ENCODE results near the gene PKIB.

Gene PKIB

DNA sequence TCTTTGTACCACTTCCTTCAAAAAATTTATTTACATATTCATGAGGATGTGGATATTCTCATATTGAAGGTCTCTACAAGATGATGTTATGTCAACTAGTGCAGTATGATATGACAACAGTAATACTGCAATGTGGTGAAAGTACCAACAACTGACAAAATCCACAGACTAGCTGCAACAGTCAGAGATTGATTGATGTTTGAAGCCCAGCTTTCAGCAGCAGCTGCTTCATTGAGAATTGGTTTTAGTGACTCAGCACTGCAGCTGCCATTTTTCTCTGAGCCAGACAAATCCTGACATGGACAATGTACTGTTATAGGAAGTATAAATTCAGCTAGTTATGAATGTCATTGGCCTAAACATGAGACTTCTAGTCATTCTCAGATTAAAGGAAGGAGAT is 53.8 kb downstream of the PKIB start:
- in situ Hi-C loops (cut with MboI; ENCODE audit: low sequenced_read_pairs) = no loop called here

DNA sequence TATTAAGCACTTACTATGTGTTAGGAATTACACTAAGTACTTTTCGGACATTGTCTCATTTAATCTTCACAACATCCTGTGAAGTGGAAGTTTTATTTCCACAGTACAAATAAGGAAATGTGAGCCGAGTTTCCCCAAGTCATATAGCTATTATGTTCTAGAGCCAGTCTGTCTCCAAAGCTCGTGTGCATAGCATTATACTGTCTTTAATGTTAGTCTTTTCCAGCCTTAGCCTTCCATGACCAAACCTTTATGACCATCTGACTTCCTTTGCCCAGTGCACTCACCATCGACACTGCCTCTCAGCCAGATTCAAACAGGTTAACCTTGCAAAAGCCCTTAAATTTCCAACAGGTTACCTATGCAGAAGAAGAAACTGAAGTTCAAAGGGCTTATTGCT is 55.7 kb downstream of the PKIB start:
- in situ Hi-C loops (cut with MboI; ENCODE audit: low sequenced_read_pairs) = no loop called here

DNA sequence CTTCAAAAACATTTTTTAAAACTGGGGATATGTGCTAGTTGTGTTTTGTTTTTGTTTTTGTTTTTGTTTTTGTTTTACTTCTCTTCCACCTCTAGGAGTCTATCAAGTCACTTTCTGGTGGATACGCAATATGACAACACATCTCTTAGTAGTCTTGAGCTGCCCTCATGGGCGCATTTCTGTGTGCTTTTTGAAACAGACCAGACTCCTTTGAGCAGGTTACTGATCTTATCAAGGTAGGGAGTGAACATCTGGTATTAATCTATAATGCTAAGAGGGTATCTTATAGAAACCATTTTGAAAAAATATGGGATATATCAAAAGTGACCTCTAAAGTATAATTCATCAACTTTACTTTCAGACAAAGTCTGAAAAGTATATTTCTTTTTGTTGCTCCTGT is 56.2 kb downstream of the PKIB start:
- in situ Hi-C loops (cut with MboI; ENCODE audit: low sequenced_read_pairs) = no loop called here

DNA sequence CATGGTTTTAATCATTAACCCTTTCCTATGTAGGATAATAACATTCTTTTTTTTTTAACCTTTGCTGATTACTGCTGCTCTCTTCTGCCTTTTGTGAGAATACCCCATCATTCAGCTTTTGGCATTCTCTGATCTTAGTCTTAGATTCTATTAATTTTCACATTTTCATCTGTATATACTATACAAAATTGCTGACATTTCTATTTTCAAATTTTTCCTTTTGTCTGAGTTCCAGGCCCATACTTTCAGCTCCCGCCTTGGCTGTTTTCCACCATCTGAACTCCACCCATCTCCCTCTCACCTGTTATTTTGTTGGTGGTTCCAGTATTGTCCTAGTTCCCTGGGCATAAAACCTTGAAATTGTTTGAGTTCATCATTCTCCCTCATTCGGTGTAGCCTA is 59.2 kb downstream of the PKIB start:
- in situ Hi-C loops (cut with MboI; ENCODE audit: low sequenced_read_pairs) = no loop called here

DNA sequence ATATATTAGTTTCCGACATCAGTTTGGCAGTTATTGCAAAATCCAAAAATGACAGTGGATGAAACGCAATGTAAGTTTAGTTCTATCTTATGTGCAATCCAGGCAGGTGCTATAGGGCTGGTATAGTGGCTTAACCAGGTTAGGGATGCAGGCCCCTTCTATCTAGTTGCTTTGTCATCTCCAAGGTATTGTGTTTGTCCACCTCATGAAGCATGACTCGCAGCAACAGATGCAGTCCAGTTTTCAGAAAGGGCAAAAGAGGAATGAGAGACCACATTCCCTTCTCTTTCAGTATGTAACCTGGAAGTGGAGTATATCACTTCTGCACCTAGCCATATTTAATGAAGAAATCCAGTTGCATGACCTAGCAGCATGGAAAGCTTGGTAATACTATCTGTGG is 59.7 kb downstream of the PKIB start:
- in situ Hi-C loops (cut with MboI; ENCODE audit: low sequenced_read_pairs) = no loop called here

DNA sequence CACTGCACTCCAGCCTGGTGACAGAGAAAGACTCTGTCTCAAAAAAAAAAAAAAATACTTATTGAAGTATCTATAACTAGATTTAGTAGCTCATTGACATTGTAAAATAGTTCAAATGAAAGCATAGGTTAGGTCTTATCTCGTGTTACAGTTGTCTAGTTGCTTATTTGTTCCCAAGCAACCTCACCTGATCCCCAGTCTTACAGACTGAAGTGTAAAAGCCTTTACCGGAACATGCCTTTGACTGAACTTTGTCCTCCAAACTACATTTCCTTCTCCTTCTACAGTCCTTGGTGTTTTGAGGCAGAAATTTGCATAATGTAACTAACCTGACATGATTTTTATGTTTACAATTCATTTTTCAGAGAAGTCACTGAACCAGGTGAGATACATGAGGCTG is 61.0 kb downstream of the PKIB start:
- in situ Hi-C loops (cut with MboI; ENCODE audit: low sequenced_read_pairs) = no loop called here

DNA sequence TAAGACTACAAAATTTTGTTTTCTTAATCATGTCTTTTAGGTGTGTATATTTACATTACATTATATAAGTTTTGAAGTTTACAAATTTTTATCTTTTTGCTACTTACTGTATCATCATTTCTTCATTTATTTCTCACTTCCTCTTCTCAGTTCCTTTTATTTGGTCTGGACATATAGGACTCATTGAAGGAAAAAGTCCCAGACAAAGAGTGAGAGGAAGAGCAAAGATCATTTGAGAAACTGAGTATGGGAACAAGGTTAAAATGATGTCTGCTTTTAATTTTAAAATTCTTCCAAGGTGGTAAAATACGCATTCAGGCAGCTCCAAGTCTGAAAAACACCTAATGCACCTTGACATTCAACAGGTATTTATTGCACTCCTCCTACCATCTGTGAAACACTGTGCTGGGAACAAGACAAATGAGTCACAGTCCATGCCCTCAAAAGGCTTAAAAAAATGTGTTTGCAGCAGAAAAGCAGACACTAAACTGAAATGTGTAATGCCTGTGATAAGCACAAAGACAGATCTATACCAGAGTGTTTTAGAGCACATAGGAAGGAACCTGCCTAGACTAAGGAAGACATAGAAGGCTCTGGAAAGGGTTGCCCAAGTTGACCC is 63.2 kb downstream of the PKIB start:
- in situ Hi-C loops (cut with MboI; ENCODE audit: low sequenced_read_pairs) = no loop called here

DNA sequence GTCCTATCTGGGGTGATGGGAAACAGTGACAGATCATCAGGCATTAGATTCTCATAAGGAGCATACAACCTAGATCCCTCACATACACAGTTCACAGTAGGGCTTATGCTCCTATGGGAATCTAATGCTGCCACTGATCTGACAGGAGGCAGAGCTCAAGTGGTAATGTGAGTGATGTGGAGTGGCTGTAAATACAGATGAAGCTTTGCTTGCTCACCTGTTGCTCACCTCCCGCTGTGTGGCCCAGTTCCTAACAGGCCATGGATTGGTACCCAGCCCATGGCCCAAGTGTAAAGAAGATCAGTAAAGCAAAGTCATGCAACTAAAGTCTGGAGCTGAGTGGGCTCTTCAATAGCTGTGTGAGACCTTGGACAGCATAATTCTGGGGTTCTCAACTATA is 65.9 kb downstream of the PKIB start:
- in situ Hi-C loops (cut with MboI; ENCODE audit: low sequenced_read_pairs) = no loop called here

DNA sequence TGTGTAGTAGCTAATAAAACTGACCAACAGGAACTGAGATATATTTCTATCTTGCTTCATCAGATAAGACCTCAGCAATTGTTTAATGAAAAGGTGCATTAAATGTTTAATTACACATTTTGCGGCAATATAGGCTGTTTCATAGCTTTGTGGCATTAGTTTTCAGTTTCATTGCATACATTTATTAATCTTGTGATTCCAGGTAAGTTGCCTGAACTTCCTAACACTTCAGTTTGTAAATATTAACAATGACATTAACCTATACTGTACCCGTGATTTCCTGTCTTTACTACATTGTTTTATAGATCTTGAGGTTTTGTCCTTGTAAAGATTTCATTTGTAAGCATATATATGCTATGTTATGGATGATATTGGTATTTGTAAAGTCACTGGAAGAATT is 66.5 kb downstream of the PKIB start:
- in situ Hi-C loops (cut with MboI; ENCODE audit: low sequenced_read_pairs) = no loop called here

DNA sequence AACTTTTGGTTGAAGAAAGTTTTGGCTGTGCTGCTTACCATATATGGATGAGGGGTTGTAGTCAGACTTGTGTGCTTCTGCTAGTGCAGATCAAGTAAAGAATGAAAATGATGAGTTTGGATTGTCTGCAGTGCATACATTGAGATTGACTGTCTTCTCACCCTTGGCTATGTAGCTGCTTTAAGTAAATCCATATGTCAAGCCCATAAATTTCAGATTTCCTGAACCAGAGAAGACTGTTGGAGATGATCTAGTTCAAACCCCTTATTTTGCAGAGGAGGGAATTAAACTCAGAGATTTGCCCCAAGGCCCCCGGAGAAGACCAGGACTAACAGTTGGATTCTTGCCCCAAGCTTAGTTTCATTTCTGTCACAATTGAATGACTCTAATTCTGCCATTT is 67.2 kb downstream of the PKIB start:
- in situ Hi-C loops (cut with MboI; ENCODE audit: low sequenced_read_pairs) = no loop called here

DNA sequence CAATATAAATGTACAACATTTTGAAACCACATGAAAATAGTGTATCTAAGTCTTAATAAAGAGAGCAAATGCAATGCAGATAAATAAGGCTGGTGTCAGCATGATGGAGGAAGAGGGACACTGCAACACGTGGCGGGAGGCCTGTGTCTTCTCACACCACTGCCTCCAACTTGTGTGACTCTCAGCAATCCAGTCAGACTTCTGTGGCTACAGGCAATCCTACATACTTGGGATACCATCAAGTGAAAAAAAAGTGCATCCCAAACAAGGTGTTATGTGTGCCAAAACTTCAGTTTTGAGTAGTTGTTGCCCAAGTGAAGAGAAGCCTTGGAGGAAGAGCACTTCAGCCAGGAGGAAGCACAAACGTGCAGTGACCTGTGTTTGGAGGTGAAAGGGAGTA is 68.6 kb downstream of the PKIB start:
- in situ Hi-C loops (cut with MboI; ENCODE audit: low sequenced_read_pairs) = no loop called here

DNA sequence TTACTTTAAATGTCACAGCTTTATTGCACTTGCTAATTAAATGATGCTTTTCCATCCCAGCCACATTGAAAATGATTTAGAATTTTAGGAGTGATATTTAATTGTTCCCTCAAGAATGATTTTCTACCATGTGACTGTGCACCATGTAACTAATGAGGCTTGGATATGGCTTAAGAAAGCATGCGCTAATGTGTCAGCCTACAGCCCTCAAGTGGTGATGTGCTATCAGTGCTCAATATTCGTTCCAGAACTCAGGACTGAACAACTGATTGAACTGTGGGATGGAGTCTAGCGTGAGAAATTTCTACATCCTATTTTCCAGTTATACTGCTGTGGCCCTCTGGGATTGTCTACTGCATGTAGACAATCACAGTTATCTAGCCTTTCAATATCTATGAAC is 71.5 kb downstream of the PKIB start:
- in situ Hi-C loops (cut with MboI; ENCODE audit: low sequenced_read_pairs) = no loop called here

DNA sequence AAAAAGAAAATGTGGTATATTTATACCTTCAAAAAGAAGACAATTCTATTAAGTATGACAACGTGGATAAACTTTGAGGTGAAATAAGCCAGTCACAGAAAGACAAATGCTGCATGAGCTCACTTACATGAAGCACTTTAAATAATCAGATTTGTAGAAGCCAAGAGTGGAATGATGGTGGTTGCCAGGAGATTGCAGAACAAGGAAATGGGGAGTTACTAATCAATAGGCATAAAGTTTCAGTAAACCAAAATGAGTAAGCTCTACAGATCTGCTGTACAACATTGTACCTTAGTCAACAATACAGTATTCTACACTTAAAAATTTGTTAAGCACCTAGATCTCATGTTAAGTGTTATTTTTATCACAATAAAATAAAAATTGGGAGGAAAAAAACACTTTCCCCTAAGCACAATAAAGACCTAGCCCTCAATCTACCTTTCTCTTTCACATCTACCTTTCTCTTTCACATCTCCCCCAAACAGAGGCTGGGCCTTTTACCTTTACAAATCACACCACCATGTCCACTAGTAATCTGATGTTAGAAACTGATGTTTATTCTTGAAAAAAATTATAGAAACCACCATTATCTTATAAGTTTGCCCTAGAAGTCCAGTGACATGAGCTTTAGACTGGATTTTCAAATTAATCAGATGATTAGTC is 73.9 kb downstream of the PKIB start:
- in situ Hi-C loops (cut with MboI; ENCODE audit: low sequenced_read_pairs) = no loop called here

DNA sequence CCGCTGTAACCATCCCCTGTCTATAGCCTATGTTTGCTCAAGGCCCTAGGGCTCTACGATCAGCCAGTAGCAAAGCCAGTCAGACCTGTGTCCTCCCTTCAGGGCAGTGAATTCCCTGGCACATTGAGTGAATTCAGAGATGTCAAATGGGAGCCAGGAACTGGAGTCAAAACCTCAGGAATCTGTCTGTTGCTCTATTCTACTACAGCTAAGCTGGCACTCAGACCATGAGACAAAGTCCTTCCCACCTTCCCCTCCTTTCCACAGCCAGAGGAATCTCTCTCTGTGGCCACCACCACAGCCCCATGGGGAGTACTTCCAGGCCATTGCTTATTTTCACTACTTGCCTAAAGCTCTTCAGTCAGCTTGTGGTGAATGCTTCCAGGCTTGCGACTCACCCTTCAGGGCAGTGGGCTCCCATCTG is 82.0 kb downstream of the PKIB start:
- in situ Hi-C loops (cut with MboI; ENCODE audit: low sequenced_read_pairs) = no loop called here

DNA sequence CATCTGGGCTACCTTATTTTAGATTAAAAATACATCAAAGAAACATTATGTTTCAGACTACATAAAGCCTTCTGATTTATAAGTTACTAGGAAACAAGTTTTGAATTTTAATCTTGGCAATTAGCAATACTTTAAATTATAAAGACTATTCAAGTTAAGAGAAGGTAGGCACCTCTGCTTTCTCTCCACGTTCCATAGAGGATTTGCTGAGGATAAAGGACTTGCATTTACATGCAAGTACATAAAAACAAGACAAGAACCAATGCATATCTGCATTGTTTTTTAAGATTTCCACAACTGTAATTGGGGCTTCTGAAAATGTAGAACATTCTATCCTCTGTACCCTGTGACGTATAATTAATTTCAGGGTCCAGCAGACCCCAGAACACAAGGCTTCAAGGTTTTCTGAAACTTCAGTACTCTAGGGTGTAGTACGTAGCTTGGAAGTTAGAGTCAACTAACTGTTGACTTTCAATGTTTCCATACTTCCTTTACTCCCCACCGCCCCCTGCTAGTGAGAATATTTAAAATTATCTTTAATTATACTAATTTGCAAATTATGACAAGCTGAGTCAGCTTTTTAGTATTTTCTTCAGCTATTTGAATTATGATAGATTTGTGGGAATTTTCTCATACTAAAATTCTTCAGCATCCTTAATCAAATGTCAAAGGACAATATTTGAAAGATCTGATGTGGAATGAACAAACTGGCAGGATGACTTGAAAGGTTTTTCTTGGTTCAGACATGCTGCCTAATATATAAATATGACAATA is 82.8 kb downstream of the PKIB start:
- in situ Hi-C loops (cut with MboI; ENCODE audit: low sequenced_read_pairs) = no loop called here

DNA sequence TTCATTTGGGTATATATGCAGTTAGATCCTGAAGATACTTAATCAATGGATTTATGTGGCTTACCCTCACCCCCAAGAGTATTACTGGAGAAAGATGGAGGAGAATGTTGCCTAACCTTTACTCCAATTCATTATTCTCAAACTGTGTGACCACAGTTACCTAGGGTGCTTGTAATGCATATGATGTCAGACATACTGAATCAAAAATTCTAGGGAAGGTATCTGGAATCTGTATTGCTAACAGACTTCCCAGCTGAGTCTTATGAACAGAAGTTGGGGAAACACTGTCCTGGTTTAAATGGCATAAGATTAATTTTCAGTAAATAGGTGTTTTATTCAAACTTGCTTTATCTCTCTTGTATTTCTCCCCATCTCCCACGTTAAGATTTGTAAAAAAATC is 83.9 kb downstream of the PKIB start:
- in situ Hi-C loops (cut with MboI; ENCODE audit: low sequenced_read_pairs) = no loop called here

DNA sequence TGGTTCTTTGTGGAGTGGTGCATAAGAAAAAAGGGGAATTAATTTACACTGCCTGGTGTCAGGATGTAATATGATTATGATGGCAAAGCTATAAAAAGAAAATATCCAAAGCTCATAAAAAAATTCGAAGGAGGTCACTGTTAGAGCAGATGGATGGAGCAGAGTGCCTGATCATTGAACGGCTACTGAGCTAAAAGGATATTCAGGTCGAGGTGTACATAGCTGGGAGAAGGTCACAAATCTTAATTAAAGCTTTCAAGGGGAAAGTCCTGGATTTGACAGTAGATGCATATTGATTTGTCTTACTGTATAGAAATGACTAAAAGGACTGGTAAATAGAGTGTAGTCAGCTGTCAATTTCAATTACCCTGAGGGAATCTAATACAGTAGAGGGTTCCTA is 84.4 kb downstream of the PKIB start:
- in situ Hi-C loops (cut with MboI; ENCODE audit: low sequenced_read_pairs) = no loop called here

DNA sequence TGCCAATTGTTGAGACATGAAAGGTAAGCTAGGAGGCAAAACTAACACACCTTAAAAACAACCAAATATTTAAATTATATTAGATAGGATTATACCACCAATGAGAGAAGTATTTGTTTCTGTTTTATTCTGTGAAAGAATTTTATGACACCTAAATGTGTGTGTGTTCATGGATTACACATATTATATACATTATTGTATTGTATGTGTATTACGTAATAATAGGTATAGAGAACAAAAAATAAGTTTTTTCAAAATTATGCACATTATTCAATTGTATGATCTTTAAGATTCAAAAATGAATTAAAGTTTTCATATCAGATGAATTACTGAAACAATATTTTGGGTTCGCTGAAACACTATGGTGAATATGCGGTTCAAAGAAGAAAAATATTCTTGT is 85.0 kb downstream of the PKIB start:
- in situ Hi-C loops (cut with MboI; ENCODE audit: low sequenced_read_pairs) = no loop called here

DNA sequence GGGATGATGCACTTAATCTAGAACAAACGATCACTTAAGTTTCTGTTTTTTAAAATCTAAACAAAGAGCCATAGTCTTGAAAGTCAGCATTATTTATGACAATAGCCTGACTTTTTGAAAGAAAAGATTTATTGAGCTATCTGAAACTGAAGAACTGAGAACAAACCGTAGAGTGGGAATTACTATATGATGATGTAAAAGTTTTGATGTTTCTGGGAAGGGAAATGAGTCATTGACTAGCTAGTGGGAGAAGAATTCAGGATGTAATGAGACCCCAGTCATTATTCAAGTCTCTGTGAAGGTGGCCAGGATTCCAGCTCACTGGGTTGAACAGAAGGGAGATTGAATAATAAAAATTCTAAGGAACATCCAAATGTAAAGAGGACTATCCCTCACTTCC is 85.9 kb downstream of the PKIB start:
- in situ Hi-C loops (cut with MboI; ENCODE audit: low sequenced_read_pairs) = no loop called here

DNA sequence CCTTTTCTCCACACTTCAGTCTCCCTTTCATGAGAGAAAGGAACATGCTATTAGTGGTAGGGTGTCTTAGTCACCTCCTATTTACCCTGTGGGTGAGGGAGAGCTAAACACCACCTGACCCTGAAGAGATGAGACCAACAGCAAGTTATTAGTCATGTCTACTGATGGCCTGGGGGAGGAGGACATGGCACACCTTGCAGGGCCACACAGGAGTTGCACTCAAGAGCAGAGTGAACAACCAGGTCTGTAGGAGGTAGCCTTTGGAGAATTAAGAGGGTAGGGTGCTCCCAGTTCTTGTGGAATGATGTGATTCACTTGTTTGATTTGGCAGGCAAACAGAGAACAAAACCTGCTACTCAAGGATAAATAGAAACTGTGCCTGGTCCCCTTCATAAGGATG is 86.6 kb downstream of the PKIB start:
- in situ Hi-C loops (cut with MboI; ENCODE audit: low sequenced_read_pairs) = no loop called here

DNA sequence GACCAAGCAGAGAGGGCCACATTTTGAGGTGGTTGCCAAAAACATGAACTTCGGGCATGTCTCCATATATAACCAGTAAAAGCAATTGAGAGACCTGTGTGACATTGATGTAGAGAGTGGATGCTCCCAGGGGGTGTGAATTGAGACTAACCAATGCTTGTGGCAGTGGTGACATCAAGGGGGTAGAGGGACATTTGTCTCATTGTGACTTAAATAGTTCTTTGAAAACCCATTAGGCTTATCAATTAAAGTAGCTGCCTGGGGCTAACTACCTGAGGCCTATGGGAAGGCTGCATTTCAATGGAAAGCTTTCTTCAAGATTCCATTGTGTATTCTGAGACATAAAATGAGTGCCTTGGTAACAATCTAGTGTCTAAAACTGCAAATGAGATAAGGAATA is 87.3 kb downstream of the PKIB start:
- in situ Hi-C loops (cut with MboI; ENCODE audit: low sequenced_read_pairs) = no loop called here

DNA sequence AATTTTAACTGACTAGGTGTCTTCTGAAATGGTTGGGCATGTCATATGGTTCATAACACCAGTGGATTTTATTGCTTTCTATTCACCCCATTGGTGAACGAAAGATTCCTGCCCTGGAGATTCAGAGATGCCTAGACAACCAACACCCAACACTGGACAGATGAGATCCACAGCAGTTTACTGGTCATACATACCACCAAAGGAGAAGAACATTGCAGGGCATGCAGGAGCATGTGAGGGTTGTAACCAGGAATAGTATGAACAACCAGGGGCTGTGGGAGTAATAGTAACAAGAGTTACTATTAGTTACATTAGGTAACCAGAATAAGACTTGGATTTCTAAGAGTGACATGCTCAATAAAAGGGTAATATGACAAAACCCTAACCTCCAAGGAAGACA is 91.5 kb downstream of the PKIB start:
- in situ Hi-C loops (cut with MboI; ENCODE audit: low sequenced_read_pairs) = no loop called here

All from HL-60/S4 treated with retinoic acid at 250 ng/mL for 4 days and 3 days (cell line).